ENCODE measurements around the gene STRIP2. TPM values are rescaled to one million over a fixed set of nuclear protein-coding genes. Genes with fewer than 3 reads are reported as not detected.

Gene STRIP2
- total and polyA plus RNA-seq, 9 of the 15 experiments (the other 6 are each of a cell fraction or from before 2014, with no cell fraction given): 10.1 to 81.8 (median 42.3) TPM

- no peak for TF ChIP-seq E4F1 (CRISPR knock-in tag; IDR thresholded peaks at IDR 0.05; ENCODE audit: borderline replicate concordance)
- no peak for TF ChIP-seq HNRNPL (IDR thresholded peaks at IDR 0.05; ENCODE audit: low read depth, low read length)
- no peak for TF ChIP-seq ZNF224 (CRISPR knock-in tag; IDR thresholded peaks at IDR 0.05)
- TF ChIP-seq POLR2H (tag; IDR thresholded peaks at IDR 0.05; ENCODE audit: low read depth): peak; percentile 81
- no peak for TF ChIP-seq U2AF2 (optimal IDR thresholded peaks at IDR 0.05; ENCODE audit: low read depth, low read length)
- no peak for TF ChIP-seq NFYB (IDR thresholded peaks at IDR 0.05; ENCODE audit: extremely low read depth, insufficient read length)
- TF ChIP-seq ZNF717 (CRISPR knock-in tag; IDR thresholded peaks at IDR 0.05): no peak
- TF ChIP-seq ELK1 (CRISPR knock-in tag; IDR thresholded peaks at IDR 0.05): no peak
- peak; percentile 75; the same call in 1 of the 2 replicates for TF ChIP-seq SREBF1 (IDR thresholded peaks at IDR 0.05; ENCODE audit: borderline replicate concordance, low read depth, low read length)
- peak; percentile 91 for TF ChIP-seq KLF16 (IDR thresholded peaks at IDR 0.05)
- TF ChIP-seq CEBPB (tag; IDR thresholded peaks at IDR 0.05): peak; percentile 83
- peak; percentile 91 for TF ChIP-seq NCOR1 (IDR thresholded peaks at IDR 0.05)
- TF ChIP-seq GTF2F1 (IDR thresholded peaks at IDR 0.05; ENCODE audit: low read depth, low read length): no peak
- TF ChIP-seq ZBTB49 (CRISPR knock-in tag; IDR thresholded peaks at IDR 0.05; ENCODE audit: borderline replicate concordance): no peak
- TF ChIP-seq NR1H2 (CRISPR knock-in tag; IDR thresholded peaks at IDR 0.05): no peak
- TF ChIP-seq SAFB2 (IDR thresholded peaks at IDR 0.05; ENCODE audit: borderline replicate concordance, low read depth, low read length, severe bottlenecking): no peak
- no peak for TF ChIP-seq ZNF140 (CRISPR knock-in tag; IDR thresholded peaks at IDR 0.05)
- TF ChIP-seq TFAM (CRISPR knock-in tag; conservative IDR thresholded peaks at IDR 0.05): no peak
- TF ChIP-seq ZBED1 (IDR thresholded peaks at IDR 0.05): 0 out of 2 replicates have a peak, but pooled peaks have one; percentile 73
- no peak for TF ChIP-seq MED1 (CRISPR knock-in tag; IDR thresholded peaks at IDR 0.05; ENCODE audit: borderline replicate concordance)
- peak; percentile 95 for TF ChIP-seq PML (IDR thresholded peaks at IDR 0.05; ENCODE audit: low read length)
- no peak for TF ChIP-seq ZNF354B (CRISPR knock-in tag; IDR thresholded peaks at IDR 0.05)
- TF ChIP-seq CBX2 (IDR thresholded peaks at IDR 0.05; ENCODE audit: insufficient read depth, low read length, poor library complexity, severe bottlenecking): no peak
- peak; percentile 86 to 87 for TF ChIP-seq KDM1A (IDR thresholded peaks at IDR 0.05)
- TF ChIP-seq RFX1 (IDR thresholded peaks at IDR 0.05): 0 out of 2 replicates have a peak, but pooled peaks have one; percentile 15
Measured at GRCh38 chr7:129438839-129439651, 4.8 kb downstream of the STRIP2 start (continued).

Data from K562 (cell line).